ENCODE results near the gene SEC14L2.
"Not testable (repeated sequence)": the region's sequence is repeated elsewhere in the genome, so short reads cannot be mapped to it uniquely, and the experiment has no call there.

The SEC14L2 gene

DNA sequence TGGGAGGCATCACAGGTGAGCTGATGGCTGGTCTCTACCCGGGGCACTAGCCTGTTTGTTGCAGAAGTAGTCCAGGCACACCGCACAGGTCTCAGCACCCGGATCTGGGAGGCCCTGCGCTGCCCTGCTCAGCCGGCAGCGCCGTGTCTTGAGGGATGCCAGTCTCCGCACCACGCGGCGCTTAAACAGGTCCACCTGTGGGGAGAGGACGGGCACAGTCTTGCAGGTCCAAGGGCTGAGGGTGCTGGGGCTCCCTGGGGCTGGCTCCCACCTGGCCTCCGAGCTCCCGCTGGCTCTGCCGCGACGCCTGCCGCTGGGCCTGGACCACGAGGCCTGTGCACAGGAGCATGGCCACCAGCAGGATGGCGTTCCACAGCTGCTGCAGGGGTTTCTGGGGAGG is 16.8 kb upstream of the SEC14L2 start:
- DNase-seq: no peak

DNA sequence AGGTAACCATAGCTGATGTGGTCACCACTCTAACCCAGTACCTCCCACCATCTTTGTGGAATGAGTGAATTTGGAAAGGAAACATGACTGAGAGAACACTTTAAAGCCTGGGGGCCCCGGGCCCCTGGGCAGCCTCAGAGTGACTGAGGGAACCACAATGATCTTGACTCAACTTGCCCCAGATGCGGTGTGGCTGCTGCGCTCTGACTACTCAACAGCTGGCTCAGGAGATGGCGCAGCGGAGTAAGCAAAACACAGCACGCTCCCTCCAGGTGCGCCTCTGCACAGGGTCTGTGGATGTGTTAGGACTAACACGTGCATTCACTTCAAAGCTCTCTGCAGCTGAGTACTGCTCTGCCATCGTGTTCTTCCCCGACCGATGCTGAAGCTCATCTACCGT is 15.6 kb upstream of the SEC14L2 start:
- DNase-seq: no peak

DNA sequence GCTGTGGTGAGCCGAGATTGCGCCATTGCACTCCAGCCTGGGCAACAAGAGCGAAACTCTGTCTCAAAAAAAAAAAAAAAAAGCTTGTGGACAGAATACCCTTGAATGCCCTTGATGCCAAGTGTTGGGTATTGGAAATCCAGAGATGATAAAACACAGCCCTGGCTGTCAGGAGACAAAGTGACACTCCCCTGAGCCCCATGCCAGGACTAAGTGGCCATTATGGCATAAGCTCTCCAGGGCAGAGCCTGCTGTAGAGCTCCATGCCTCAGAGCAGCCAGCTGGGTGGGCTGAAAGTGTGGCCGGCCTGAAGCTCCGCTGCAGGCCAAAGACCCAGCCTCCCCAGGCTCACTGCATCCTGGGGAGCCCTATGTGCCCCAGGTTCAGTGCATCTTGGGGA is 14.5 kb upstream of the SEC14L2 start:
- DNase-seq: no peak

DNA sequence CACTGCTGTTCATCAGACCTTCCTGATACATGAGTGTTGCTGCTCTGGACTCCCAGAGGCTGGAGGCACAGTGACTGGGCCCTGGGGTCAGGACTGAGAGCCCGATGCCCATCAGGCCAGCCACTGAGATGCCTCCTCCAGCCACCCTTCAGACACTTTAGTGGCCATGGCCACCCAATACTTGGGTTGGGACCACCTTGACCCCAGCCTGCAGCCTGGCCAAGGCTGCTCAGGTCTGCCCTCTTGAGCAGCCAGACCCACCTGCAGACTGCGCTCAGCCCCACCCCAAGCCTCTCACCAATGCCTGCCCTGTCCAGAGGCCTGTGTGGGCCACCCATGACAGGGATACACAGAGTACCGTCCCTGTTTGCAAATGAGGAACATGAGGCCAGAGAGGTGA is 13.8 kb upstream of the SEC14L2 start:
- DNase-seq: no peak

DNA sequence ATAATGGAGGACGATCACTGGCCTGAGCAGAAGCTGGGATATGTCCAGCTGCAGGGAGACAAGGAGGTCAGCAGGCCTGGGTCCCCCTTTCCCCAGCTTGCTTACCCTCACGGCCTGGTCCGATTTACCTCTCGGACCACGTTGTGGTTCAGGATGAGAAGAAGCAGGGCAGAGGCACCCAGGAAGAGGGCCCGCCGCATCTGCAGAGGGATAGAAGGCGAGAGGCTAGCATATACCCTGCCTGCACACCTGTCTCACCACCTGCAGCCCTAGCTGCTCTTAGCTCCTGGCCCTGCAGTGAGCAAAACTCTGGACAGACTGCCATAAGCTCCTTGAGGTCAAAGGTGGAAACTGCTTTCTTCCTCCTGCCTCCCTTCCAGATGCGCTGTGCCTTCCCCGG is 10.9 kb upstream of the SEC14L2 start:
- no peak for DNase-seq

DNA sequence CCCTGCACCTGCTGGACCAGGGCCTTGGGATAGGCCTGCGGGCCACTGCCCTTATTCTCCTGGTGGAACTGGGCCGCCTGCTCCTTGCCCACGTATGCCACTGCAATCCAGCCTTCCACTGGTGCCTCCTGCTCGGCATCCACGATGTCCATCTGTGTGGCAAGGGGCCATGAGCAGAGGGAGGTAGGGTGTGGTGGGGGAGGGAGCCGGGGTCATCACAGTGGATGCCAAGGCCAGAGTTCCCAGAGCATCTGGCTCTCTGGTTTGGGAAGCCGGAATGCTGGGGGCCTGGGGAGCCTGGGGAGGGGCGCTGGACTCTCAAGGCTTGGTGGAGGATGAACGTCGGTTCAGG is 10.2 kb upstream of the SEC14L2 start:
- no peak for DNase-seq

DNA sequence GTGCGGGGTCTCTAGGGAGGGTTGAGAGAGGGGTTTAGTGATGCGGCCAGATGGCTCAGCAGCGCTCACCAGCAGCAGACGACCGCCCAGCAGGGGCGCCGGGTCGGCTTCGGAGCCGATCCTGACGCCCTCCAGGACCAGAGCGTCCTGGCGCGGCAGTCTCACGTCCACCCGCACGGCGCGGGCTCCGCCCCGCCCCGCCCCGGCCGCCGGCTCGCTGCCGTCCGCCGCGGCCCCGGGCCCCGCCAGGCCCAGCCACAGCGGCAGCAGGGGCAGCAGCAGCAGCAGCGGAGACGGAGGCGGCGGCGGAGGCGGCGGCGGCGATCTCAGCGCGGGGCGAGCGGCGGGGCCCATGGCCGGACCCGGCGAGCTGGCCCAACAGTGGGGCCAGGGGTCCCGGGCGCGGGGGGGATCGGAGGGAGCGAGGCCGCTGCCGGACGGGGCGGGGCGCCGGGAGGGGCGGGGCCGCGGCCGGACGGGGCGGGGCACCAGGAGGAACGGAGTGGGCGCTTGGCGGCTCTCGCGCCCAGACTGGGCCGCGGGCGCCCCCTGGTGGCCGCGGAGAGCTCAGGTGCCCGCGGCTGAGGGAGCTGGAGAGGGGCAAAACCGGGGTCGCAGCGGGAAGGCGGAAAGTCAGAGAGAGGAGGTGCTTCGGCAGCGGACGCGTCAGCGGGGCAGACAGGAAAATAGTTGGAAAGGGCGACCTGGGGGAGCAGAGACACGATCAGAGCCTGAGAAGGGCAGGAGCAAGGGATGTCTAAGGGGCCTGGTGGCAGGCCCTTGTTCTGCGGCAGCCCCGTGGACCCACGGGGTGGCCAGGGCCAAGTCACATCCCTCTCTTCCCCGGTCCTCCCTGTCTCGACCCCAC is 9.6 kb upstream of the SEC14L2 start, which contains the start of gene RNF215:
RNF215 (minus strand) TSS at position 452 of the 868 bp plus-strand sequence; CDS start at position 354, 98 bp downstream.
- DNase-seq: peak; percentile 33

DNA sequence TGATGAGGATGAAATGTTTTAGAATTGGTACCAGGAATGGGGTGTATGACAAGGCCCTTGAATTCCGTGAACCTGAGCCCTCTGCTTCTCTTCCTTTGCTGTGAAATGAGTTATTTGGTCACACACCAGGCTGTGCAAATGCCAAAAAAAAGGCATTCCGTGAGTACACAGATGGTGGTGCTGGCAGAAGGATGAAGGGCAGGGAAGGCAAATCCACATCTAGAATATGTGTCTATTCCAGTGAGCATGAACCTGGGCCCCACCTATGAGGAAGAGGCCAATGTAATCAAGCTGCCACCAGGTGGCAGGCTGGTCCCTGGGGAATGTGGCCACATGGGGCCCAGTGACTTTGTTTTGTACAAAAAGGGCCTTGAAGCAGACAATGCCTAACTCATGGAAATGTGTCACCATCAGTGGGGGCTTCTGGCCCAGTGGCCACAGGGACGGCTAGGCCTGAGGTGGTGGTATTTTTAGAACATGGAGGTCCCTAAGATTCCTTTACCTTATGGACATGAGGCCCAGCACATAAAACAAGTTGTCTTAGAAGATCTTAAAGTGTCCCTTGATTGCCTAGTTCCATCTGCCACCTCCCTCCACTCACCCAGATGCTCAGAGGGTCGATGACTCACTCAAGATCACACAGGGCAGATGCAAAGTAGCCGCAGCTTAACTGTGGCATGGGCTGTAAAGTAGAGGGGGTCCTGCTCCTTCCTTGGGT is 5.7 kb upstream of the SEC14L2 start:
- DNase-seq: peak; percentile 42

DNA sequence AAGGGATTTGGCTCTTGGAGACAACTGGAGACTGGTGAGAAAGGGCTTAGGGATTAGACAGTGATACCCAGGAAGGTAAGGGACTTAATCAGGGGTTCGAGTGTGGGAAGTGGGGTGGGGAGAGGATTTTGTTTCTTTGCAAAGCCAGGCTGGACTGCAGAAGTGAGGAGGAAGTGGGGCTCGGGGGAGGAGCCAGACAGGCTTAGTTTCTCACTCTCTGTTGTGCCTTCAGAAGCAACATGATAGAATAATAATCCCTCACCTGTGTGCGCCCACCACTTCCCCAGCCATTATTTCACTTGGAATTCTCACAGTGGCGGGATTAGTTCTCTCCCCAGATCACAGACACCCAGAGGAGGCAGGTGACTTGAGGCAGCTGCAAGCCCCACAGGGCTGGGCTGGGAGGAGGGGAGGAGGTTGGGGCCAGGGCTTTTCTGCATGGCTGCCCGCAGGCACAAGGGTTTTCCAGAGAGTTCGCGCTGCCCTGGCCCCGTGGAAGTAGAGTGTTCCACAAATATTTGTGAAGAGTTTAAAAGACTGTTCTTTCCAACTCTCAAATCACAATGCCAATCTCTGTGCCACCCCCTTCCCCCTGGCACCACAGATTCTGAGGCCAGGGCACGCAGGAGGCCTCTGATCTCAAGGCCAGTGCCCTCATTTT is 4.0 kb upstream of the SEC14L2 start:
- no peak for DNase-seq

DNA sequence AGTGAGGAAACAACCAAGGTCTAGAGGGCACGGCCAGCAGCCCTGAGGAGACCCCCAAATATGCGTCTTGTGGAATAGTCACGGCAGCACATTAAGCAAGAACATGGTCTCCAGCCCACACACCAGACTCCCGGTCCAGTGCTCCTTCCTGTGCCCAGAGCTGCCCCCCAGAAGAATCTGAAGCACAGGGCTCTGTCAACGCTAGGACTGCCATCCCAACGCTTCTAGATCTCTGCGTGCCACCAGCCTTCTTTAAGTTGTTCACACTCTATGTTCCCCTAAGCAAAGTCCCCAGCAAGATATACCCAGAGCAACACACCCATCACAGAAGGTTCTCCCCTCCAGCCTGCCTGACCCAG is 3.5 kb upstream of the SEC14L2 start:
- no peak for DNase-seq

DNA sequence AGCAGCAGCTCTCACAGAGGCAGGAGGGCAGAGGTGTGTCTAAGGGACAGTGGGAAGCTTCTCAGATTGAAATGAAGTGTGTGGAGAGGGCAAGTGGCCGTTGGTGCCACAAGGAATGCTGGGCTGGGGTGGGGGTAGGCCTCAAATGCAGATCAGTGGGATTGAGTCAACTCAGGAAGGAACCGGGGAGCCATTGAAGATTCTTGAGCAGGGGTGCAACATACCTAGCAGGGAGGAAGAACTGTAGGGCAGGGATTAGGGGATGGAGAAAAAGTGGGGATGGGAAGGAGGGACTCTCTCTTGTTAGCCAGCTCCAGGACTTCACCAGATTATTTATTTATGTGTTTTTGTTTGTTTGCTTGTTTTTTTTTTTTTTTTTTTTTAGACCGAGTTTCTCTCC is 2.9 kb upstream of the SEC14L2 start:
- no peak for DNase-seq

DNA sequence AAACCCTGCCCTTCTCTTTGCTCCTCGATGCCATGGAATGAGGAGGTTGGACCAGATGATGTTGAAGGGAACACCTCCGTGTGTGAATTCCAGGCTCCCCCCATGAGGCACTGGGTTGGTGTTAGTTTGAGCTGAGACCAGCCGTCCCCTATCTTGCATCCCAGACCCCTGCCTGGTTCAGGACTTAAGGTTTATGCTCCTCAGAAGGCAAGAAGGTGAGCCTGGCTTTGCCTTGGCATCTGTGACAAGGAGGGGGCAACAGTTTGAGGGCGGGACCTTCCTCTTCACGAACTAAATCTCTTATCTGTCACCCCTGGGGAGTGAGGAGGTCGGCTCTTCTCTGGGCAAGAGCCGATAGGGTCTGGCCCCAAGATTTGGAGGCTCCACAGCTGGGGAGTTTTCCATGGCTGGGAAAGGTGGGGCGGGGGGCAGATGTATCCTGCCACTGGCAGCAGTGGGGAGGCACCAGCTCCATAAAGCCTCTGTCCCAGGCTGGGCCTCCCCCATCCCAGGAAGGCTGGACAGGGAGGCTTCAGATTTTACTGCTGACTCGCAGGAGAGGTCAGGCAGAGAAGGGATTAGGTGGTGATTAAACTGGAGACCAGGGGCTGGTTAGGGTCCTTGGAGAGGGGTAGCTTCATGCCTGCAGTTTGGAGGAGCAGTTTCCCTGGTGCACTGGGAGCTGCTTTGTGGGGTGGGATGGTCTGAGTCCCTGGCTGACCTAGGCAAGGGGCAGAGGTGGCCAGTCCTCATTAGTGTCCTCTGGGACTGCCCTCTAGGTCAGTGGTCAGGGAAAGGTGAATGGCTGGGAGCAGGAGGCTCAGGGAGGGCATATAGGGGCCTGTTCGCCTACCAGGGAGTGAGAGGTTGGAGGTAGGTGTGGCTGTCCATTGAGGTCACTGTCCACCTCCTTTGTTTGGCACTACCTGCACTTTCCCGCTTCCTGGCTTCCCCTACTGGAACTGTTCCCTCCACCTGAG is 1.1 kb downstream of the SEC14L2 start:
- no peak for DNase-seq

DNA sequence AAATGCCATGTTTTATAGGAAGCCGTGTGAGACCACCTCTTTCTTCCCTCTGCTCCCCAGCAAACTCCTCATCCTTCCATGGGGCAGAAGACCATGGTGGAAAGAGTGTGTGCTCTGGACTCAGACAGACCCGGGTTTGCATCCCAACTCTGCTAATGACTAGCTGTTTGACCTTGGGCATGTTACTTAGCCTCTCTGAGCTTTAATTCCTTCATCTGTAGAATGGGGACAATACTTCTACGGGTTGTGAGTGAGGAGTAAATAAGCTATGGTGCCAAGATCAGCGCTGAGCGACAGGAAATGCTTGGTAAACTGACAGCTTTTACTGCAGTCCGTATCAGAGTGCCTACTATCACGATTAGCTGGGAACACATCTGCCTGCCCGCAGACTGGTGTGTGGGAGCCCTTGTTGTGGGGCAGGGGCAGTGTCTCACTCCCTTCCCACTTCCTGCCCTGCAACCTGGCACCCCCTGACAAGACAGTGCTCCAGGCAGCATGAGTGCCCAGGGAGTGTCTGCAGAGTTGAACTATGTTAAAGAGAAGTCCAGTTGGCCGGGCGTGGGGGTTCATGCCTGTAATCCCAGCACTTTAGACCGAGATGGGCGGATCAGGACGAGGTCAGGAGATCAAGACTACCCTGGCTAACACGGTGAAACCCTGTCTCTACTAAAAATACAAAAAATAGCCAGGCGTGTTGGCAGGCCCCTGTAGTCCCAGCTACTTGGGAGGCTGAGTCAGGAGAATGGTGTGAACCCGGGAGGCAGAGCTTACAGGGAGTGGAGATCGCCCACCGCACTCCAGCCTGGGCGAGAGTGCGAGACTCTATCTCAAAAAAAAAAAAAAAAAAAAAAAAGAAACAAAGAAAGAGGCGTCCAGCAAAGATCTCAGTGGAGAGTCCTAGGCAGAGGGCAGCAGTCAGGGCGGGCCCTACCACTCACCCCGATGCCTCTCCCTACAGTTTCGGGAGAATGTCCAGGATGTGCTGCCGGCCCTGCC is 2.2 kb downstream of the SEC14L2 start:
- DNase-seq: no peak

DNA sequence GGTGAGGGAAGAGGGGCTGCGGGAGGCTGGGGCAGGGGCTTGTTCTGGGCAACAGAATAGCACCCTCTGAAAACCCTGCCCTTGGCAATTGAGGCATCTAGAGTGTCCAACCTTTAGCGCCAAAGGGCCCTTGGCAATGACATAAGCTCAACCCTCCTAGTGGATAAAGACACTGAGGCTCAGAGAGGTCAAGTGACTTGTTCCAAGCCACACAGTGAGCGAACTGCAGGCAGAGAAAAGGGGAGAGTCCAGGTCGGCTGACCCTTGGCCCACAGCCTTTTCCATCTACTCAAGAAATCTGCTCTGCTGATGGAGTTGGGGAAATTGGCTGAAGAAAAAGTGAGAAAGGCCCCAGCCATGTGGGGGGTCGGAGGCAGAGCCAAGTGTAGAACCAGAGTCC is 2.9 kb downstream of the SEC14L2 start:
- no peak for DNase-seq

DNA sequence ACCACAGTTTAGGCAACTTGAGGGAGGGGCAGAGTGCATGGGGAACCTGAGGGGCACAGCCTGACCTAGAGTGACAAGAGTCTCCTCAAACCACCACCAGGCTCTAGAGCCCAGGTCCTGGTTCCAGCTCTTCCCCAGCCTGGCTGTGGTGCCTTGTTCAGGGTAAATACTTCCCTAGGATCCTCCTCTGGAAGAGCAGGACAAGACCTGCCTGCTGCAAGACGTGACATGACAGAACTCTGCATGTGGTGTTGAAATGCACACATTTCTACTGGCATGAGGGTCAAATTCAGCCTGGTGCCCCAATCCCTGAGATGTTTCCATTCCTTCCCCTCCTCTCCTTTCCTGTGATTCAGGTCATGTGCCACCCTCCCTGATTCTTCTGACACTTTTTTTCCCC is 3.3 kb downstream of the SEC14L2 start:
- DNase-seq: no peak

DNA sequence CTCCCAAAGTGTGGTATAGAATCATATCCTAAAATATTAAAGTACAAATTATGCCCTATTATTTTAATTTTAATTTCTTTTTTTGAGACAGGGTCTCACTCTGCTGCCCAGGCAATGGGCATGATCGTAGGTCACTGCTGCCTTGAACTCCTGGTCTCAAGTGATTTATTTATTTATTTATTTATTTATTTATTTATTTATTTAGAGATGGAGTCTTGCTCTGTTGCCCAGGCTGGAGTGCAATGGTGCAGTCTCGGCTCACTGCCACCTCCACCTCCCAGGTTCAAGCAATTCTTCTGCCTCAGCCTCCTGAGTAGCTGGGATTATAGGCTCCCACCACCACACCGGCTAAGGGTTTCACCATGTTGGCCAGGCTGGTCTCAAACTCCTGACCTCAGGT is 4.2 kb downstream of the SEC14L2 start:
- not testable (repeated sequence) for DNase-seq

DNA sequence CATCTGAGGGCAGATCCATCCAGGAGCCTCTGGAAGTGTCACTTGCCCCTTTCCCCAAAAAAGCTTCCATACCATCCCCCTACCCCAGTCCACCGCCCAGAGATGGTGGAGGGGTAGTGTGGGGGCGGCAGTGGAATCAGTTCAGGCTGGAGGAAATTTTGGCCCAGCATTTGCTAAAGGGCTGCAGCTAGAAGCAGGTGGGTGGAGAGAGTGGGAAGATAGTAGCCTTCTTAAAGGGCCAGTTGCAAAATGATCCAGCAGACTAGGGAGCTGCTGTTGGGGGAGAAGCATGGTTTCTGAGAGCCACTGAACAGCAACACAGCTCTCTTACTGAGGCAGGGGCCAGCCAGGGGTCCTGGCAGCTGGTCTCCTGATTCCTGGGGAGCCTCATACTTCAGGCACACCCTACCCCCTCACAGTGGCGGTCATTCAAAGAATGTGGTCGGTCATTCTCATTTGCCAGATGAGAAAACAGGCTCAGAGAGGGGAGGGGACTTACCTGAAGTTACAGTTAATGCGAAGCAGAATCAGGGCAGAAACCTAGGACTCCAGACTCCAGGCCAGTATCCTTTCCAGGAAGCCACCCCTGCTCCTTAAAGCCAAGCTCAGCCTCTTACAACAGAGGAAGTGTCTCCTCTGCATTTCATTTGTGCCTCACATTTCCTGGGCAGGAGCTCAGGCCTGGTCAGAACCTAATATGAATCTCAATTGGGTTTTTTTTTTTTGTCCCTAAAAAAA is 5.4 kb downstream of the SEC14L2 start:
- DNase-seq: no peak

DNA sequence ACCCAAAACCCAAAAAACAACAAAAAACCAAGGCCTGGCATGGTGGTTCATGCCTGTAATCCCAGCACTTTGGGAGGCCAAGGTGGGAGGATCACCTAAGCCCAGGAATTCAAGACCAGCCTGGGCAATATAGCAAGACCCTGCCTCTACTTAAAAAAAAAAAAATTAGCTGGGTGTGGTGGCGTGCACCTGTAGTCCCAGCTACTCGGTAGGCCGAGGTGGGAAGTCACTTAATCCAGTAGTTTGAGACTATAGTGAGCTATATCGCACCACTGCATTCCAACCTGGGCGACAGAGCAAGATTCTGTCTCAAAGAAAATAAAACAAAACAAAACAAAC is 5.9 kb downstream of the SEC14L2 start:
- not testable (repeated sequence) for DNase-seq

DNA sequence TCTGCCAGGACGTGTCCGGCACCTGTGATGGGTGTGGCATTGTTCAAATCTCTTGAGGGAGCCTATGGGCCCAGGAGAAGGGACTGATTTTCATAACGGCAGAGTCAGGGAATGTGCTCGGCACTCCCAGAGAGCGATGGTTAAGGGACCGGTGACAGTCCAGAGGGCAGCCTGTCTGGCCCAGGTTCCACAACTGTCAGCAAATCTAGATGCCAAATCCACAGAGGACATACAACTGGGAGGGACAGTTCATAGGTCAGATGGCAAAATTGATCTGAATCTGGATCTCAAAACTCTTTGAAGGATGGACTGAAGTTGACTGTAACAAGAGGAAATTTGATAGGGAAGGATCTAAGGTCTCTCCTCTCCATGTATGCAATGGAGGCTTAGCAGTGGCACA is 7.5 kb downstream of the SEC14L2 start:
- no peak for DNase-seq

DNA sequence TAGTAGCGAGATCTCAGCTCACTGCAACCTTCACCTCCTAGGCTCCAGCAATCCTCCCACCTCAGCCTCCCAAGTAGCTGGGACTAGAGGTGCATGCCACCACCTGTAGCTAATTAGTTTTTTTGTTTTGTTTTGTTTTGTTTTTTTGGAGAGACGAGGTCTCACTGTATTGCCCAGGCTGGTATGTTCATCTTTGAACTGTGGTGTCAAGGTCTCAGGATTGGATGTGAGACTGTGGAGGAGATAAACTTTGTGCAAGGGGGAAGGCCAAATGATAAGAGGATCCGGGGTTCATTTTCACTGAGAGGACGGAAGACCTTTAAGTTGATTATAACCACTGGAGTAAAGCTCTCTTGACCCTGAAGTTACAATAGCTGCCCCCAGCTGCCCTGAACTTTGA is 8.9 kb downstream of the SEC14L2 start:
- DNase-seq: no peak

DNA sequence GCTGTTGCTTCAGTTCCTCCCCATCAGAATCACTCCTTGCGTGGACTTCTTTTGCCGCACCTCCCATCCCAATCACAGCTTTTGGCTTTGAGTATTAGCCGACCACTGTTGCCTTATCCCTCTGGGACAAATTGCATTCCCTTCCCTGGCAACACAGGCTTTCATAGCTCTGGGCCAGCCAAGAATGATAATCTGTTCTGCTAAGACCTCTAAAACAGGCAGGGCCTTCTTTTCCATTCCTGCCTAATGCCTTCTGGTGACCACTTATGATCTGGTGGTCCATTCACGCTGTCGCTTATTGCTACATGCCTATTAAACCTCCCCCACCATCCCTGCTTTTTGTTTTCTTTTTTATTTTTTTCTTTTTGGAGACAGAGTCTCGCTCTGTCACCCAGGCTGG is 9.6 kb downstream of the SEC14L2 start:
- no peak for DNase-seq
